Measurements from ENCODE around the gene USP5.
A peak's percentile ranks its signal among the peaks of the same experiment; 100 is the strongest.
"Not testable (repeated sequence)": the region's sequence is repeated elsewhere in the genome, so short reads cannot be mapped to it uniquely, and the experiment has no call there.

The USP5 gene

DNA sequence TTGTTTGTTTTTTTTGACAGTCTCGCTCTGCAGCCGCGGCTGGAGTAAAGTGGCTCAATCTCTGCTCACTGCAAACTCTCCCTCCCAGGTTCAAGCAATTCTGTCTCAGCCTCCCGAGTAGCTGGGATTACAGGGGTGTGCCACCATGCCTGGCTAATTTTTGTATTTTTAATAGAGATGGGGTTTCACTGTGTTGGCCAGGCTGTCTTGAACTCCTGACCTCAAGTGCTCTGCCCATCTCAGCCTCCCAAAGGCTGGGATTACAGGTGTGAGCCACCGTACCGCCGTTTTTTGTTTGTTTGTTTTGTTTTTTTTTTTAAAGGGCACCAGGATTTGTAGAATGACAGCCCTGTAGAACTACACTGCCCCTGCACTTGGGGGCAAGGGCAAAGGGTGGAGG is 36.8 kb downstream of the USP5 start:
- not testable (repeated sequence) for DNase-seq (ENCODE audit: low spot score)

DNA sequence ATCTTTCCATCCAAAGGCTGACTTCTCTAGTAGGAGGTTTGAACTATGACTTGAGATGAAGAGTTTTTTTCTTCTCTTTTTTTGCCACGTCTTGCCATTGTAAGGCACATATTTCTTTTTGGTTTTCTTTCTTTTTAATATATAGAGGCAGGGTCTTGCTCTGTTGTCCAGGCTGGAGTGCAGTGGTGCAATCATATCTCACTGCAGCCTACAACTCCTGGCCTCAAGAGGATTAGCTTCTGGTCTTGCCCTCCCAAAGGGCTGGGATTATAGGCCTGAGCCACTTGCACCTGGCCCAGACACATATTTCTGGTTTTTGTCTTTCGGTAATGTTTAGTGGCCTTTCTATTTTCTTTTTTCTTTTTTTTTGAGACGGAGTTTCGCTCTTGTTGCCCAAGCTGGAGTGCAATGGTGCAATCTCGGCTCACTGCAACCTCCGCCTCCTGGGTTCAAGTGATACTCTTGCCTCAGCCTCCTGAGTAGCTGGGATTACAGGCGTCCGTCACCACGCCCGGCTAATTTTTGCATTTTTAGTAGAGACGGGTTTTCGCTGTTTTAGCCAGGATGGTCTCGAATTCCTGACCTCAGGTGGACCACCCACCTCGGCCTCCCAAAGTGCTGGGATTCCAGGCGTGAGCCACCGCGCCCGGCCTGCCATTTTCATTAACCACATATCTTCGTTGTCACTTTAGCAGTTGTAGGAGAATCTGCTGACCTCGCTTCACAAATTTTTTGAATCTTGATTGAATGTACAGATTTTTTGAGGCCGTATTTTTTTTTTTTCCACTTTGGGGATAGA is 38.0 kb downstream of the USP5 start:
- not testable (repeated sequence) for DNase-seq (ENCODE audit: low spot score)

DNA sequence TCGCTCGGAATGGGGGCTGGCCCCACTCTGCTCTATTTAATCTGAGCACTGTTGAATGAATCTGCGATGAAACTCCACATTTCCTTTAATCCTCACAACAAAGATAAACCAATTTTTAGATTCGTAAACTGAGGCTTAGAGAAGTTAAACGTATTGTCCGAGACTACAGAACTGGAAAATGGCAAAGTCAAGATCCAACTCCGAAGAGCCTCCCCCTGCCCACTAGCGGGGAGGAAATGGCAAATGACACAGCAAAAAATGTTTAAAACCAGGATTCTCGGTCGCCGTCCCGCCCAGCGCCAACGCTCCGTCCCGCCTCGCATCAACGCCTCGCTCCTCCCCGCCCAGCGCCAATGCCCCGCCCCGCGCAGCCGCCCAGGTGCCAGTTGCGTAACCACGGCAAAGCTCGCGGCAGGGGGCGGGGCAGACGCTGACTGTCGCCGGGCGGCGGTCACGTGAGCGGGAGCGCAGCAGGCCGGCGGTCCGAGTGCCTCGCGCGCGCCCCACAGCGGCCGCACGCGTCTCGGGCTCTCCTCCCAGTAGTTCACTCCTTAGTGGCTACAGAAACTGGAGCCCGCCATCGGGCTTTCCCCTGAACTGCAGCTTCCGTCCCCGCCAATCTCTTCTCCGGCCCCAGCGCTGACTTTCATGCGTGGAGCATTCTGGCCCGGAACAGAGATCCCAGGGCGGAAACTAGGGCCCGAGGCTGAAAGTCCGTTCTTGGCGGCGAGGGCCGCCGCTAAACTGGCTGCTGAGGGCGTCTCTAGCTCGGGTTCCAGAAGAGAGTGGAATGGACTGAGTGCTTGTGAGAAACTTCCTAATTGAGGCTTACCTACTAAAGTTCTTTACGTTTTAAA is 39.1 kb downstream of the USP5 start:
- peak; percentile 86 for DNase-seq (ENCODE audit: low spot score)

DNA sequence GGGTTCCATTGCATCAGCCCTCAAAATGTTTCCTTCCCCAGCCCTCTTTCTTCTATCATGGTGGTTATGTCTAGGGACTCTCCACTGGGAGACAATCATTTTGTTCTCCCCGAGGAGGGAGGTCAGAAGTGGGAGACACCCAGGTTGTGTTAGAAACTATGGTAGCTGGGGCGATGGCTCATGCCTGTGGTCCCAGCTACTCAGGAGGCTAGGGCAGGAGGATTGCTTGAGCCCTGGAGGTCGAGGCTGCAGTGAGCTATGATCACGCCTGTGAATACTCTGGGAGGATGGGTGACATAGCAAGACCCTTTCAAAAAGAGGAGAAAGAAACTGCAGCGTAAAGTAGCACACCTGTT is 39.7 kb downstream of the USP5 start:
- DNase-seq (ENCODE audit: low spot score), result no peak

- DNase-seq (ENCODE audit: low spot score), result not testable (repeated sequence)
These were observed 40.7 kb downstream of the USP5 start for GRCh38 chr12:6892683-6893082.

- DNase-seq (ENCODE audit: low spot score), result no peak
These were observed 42.4 kb downstream of the USP5 start for GRCh38 chr12:6894321-6894720.

GRCh38 chr12:6896846-6897435 is 45.0 kb downstream of the USP5 start:
- no peak for DNase-seq (ENCODE audit: low spot score)

- no peak for DNase-seq (ENCODE audit: low spot score)
These were observed 47.5 kb downstream of the USP5 start for GRCh38 chr12:6899427-6899826.

DNA sequence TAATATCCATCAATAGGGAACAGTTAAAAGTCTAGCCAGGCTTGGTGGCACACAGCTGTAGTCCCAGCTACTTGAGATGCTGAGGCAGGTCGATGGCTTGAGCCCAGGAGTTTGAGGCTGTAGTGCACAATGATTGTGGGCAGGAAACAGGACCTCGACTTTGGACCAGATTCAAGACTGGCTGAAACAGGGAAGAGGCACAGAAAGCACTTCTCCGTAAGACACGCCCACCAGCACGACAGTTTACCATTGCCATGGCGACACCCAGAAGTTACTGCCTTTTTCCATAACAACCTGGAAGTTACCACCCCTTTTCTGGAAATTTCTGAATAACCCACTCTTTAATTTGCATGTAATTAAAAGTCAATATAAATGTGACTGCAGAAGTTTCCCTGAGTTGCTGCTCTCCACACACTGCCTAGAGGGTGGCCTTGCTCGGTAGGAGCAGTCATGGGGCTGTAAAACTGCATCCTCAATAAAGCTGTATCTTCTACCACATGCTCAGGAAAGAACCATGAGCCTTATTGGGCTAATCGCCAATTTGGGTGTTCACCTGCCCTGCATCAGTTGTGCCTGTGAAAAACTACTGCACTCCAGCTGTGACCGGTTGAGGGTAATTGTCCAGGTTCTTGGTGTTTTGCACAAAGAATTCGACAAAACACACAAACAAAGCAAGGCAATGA is 48.0 kb downstream of the USP5 start:
- no peak for DNase-seq (ENCODE audit: low spot score)

GRCh38 chr12:6902448-6902847 is 50.5 kb downstream of the USP5 start:
- DNase-seq (ENCODE audit: low spot score), result no peak

DNA sequence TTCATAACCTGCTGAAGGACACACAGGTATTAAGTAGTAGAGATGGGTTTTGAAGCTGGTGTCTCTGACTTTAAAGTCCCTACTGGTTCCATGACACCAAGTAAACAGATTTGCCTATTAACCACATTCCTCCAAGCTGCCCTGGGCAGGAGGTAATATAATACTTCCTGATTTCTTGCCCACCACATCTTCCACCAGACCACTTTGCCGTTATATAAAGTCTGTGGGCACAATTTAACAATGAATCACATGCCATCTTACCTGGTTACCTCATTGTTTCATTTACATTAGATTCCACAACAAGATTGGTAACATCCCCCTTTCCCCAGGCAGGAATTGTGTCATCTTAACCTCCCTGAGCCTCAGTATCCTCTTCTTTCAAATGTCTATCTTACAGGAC is 51.8 kb downstream of the USP5 start:
- DNase-seq (ENCODE audit: low spot score), result no peak

DNA sequence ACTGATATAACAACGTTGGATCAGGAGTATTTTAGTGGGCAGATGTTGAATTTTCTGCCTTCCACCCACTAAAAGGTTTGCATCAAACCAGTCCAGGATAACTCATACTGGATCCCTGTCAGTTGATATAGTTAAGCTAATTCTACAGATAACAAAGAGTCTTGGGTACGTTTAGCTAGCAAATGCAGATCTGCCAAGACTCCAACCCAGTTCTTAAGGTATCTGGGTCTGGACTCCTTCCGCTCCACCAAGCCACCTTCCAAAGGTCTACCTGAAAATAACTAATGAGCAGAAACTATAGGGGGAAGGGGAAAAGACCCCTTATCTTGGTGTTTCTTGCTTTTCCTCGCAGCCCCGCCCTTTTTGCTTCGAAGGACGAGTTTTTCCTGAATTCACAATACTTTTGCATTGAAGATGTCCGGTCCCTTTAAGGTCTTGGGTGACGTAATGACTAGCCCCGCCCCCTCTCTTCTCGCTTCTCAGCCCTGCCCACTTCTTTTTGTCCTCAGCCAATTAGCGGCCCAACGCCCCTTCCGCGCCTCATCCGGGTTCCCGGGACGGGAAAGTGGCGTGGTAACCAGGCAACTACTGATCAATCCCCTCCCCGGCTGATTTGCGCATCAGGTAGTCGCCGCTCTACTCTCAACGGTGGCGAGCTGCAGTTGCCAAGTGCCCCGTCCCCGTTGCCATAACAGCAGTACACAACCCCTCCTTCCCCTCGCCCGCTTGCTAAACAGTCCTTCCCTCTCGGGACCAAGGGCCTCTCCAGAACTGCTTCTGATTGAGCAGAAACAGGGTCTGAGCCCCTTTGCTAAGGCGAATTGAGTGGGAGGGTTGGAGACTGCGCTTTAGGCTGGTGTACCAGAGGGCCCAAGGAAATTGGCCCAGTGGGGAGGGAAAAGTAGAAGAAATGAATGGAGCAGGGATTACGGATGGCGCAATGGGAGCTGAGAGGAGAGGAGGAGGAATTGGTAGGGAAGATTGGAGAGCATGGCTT is 52.6 kb downstream of the USP5 start, which contains the start of gene LRRC23:
Gene LRRC23 (plus strand): TSS at position 543 of the 997 bp plus-strand sequence. CDS start 812 bp downstream, outside the sequence.
- DNase-seq (ENCODE audit: low spot score), result peak; percentile 87

DNA sequence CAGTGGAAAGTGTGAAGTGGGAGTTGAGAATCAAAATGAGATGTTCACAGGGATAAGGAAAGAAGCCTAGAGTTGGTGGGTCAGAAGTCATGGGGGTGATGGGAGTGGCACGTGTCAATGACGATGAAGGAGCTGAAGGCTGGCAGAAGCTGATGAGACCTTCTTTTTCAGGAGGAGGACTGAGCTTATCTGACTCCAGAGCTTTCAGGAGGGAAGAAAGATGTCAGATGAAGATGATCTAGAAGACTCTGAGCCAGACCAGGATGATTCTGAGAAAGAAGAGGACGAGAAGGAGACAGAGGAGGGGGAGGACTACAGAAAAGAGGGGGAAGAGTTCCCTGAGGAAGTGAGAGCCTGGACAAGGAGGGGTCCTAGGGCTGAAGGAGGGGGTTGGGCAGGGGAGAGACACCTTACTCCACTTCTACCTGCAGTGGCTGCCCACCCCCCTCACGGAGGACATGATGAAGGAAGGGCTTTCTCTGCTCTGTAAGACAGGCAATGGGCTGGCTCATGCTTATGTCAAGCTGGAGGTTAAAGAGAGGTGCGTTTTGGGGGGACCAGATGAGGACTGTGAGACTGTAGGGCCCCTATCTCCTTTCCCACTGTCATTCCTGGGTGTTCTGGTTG is 53.6 kb downstream of the USP5 start:
- no peak for DNase-seq (ENCODE audit: low spot score)

- DNase-seq (ENCODE audit: low spot score), result not testable (repeated sequence)
These were observed 56.2 kb downstream of the USP5 start for GRCh38 chr12:6908141-6908540.

DNA sequence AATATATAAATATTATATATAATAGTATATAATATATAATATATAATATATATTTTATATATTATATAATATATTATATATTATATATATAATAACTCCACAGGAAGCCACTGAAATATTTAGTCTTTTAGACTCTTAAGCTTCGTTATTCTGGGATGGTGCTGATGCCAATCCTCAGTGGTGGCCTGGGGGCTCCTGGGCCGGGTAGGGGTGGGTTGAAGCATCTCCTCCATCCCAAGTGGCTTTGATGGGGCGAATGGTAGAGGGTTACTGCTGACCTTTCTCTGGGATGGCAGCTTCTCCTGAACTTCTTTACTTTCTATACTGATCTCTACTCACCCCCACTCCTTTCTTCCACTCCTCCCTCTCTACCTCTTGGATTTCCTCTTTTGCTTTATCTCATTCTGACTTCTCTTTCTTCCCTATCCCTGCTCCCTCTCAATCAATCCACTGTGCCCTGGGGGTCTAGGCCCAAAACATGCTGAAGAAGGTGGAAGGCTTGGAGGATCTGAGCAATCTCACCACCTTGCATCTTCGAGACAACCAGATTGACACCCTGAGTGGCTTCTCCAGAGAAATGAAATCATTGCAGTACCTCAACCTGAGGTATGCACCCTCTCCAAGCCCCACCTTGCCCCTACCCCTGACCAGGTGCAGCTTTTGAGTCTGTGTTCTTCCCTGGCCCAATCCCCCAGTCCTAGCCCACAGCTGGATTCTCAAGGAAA is 57.6 kb downstream of the USP5 start:
- DNase-seq (ENCODE audit: low spot score), result no peak

- DNase-seq (ENCODE audit: low spot score), result no peak
These were observed 60.4 kb downstream of the USP5 start for GRCh38 chr12:6912164-6912935.

- peak; percentile 54 for DNase-seq (ENCODE audit: low spot score)
These were observed 62.4 kb downstream of the USP5 start, which contains the start of gene ENO2 for GRCh38 chr12:6914246-6914946. Gene ENO2 (plus strand): TSS chr12:6914580. CDS start chr12:6915833, 1,253 bp downstream.

Data from HuH-7.5 (cell line).